Central memory CD4-positive, alpha-beta T cell (primary cell): Measurements from ENCODE around the gene ZNFX1.
"Not testable (repeated sequence)": the region's sequence is repeated elsewhere in the genome, so short reads cannot be mapped to it uniquely, and the experiment has no call there.

Experiments used
- DNase-seq: peaks from one replicate; pipeline ENCODE4 v3.0.0; 2022
- total RNA-seq, 3 experiments: gene quantifications; one replicate each; lab custom pipeline; 2026; lab: John Stamatoyannopoulos, UW

Gene ZNFX1
- total RNA-seq, result 209 to 312 (median 294) reads per million in 3 experiments

- DNase-seq, result peak; percentile 98
Observed at GRCh38 chr20:49278036-49278817, at the start of gene ZNFX1. Gene ZNFX1 (minus strand): TSS chr20:49278057. CDS start chr20:49275839, 2,218 bp downstream.

- no peak for DNase-seq
Observed at GRCh38 chr20:49326026-49326425, 48.2 kb upstream of the ZNFX1 start.

GRCh38 chr20:49324306-49324705 lies 46.4 kb upstream of the ZNFX1 start:
- no peak for DNase-seq

- DNase-seq, result peak; percentile 56
Observed at GRCh38 chr20:49323622-49324238, 45.9 kb upstream of the ZNFX1 start.

GRCh38 chr20:49320460-49320859 lies 42.6 kb upstream of the ZNFX1 start:
- DNase-seq, result no peak

- DNase-seq, result no peak
Observed at GRCh38 chr20:49319208-49319809, 41.5 kb upstream of the ZNFX1 start.

- peak; percentile 9 for DNase-seq
Observed at GRCh38 chr20:49318430-49319207, 40.8 kb upstream of the ZNFX1 start.

GRCh38 chr20:49318091-49318429 lies 40.2 kb upstream of the ZNFX1 start:
- no peak for DNase-seq

- no peak for DNase-seq
Observed at GRCh38 chr20:49316704-49317103, 38.8 kb upstream of the ZNFX1 start.

GRCh38 chr20:49315580-49315979 lies 37.7 kb upstream of the ZNFX1 start:
- DNase-seq, result no peak

- not testable (repeated sequence) for DNase-seq
Observed at GRCh38 chr20:49314052-49314451, 36.2 kb upstream of the ZNFX1 start.

GRCh38 chr20:49313283-49313682 lies 35.4 kb upstream of the ZNFX1 start:
- no peak for DNase-seq

- DNase-seq, result no peak
Observed at GRCh38 chr20:49312661-49313060, 34.8 kb upstream of the ZNFX1 start.

GRCh38 chr20:49310705-49311104 lies 32.8 kb upstream of the ZNFX1 start:
- DNase-seq, result no peak

GRCh38 chr20:49308875-49309274 lies 31.0 kb upstream of the ZNFX1 start:
- no peak for DNase-seq

GRCh38 chr20:49306903-49307620 lies 29.2 kb upstream of the ZNFX1 start:
- DNase-seq, result no peak

GRCh38 chr20:49303065-49303552 lies 25.3 kb upstream of the ZNFX1 start:
- no peak for DNase-seq

GRCh38 chr20:49297605-49298530 lies 20.0 kb upstream of the ZNFX1 start:
- no peak for DNase-seq

- DNase-seq, result not testable (repeated sequence)
Observed at GRCh38 chr20:49294002-49294654, 16.3 kb upstream of the ZNFX1 start.

GRCh38 chr20:49293122-49293521 lies 15.3 kb upstream of the ZNFX1 start:
- no peak for DNase-seq

- DNase-seq, result no peak
Observed at GRCh38 chr20:49292010-49292409, 14.2 kb upstream of the ZNFX1 start.
